GM12878 (cell line): ENCODE data around the gene KIFC3. TPM values are rescaled to one million over a fixed set of nuclear protein-coding genes. Genes with fewer than 3 reads are reported as not detected.
A peak's percentile ranks its signal among the peaks of the same experiment; 100 is the strongest.

Experiments used
- ATAC-seq: fragments of 200-7000 bp; cut with Tn5 transposase; 3 replicates; pipeline ENCODE4 v1.9.1; 2020; ENCODE audit warnings: mild to moderate bottlenecking, moderate library complexity
- BruUV-seq: library from RNA; stranded (reverse); fragments of 400-500 nt; replicated peaks from 2 replicates; lab custom pipeline; 2021; lab: Mats Ljungman, UMichigan
- CTCF ChIA-PET: fragments of 300-600 bp; sonication (Branson Sonifier 250); formaldehyde crosslinking; extraction: SDS; loops from one replicate; lab custom pipeline; 2021; ENCODE audit warnings: inconsistent platforms; lab: Yijun Ruan, JAX
- POLR2A ChIA-PET: fragments of 350-600 bp; formaldehyde crosslinking; extraction: SDS; loops from one replicate; lab custom pipeline; 2021; ENCODE audit warnings: inconsistent platforms; lab: Charles Lee
- RAD21 ChIA-PET: fragments of 300-600 bp; sonication (Branson Sonifier 250); formaldehyde crosslinking; loops from one replicate; lab custom pipeline; 2023; ENCODE audit warnings: antibody characterized with exemption; ENCODE audit not compliant: unreplicated experiment; lab: Charles Lee
- SMC1A ChIA-PET: fragments of 300-600 bp; sonication (Branson Sonifier 250); formaldehyde crosslinking; loops from one replicate; lab custom pipeline; 2023; ENCODE audit not compliant: unreplicated experiment, uncharacterized antibody; lab: Charles Lee
- DNase-seq: peaks from one replicate; pipeline ENCODE4 v3.0.0-alpha.2; 2011; ENCODE audit warnings: low read depth, low spot score
- FAIRE-seq: peaks from 3 replicates; lab custom pipeline; 2011; peaks lifted over from hg19 to GRCh38; lab: Jason Lieb, UNC
- H2AFZ ChIP-seq: 2 replicates; pipeline ENCODE4 v1.6.0; 2011; ENCODE audit warnings: low read depth, low read length, control low read depth; ENCODE audit not compliant: control insufficient read depth
- H3K27ac ChIP-seq: 2 replicates; pipeline ENCODE4 v1.5.1; 2011; ENCODE audit warnings: control low read depth; ENCODE audit not compliant: control insufficient read depth, insufficient read depth
- H3K27me3 ChIP-seq, 2 experiments: replicated peaks in 1 of 2; 2 replicates each; pipeline versions ENCODE4 v1.6.0 to v1.6.1; 2011; ENCODE audit warnings: low read length in 1 of 2; ENCODE audit not compliant: control insufficient read depth in 2 of 2, insufficient read depth in 2 of 2
- H3K36me3 ChIP-seq, 2 experiments: 2 replicates each; pipeline ENCODE4 v1.5.1; 2011; ENCODE audit warnings: low read length in 1 of 2; ENCODE audit not compliant: control insufficient read depth in 2 of 2, insufficient read depth in 2 of 2
- H3K4me1 ChIP-seq: 2 replicates; pipeline ENCODE4 v1.6.1; 2011; ENCODE audit warnings: mild to moderate bottlenecking, low read length, moderate library complexity, mixed read lengths; ENCODE audit not compliant: control insufficient read depth, insufficient read depth
- H3K4me2 ChIP-seq: 2 replicates; pipeline ENCODE4 v1.6.0; 2011; ENCODE audit warnings: control low read depth; ENCODE audit not compliant: control insufficient read depth, insufficient read depth
- H3K4me3 ChIP-seq: fragments of 200-600 bp; sonication (generic); 2 replicates; pipeline ENCODE4 v1.5.1; 2016
- H3K79me2 ChIP-seq: 2 replicates; pipeline ENCODE4 v1.6.0; 2011; ENCODE audit warnings: low read length; ENCODE audit not compliant: control insufficient read depth, insufficient read depth
- H3K9ac ChIP-seq: 2 replicates; pipeline ENCODE4 v1.8.0; 2011; ENCODE audit warnings: low read length, control low read depth, mixed read lengths; ENCODE audit not compliant: control insufficient read depth, insufficient read depth
- H3K9me3 ChIP-seq: replicated peaks from 3 replicates; pipeline ENCODE4 v1.5.1; 2011; ENCODE audit warnings: mild to moderate bottlenecking, low read length; ENCODE audit not compliant: control insufficient read depth, insufficient read depth
- H4K20me1 ChIP-seq: 2 replicates; pipeline ENCODE4 v1.6.0; 2011; ENCODE audit not compliant: control insufficient read depth, insufficient read depth
- CHD1 ChIP-seq: IDR thresholded peaks from 2 replicates; pipeline ENCODE4 v1.6.1; 2012; ENCODE audit warnings: low read depth, low read length, improper control_type of control experiment
- EGR1 ChIP-seq, 2 experiments: IDR thresholded peaks; 1 replicate in 1 of 2; 2 replicates in 1 of 2; pipeline ENCODE4 v1.6.1; 2011 to 2012; ENCODE audit warnings: low read depth in 2 of 2, low read length in 2 of 2, borderline replicate concordance in 1 of 2, mild to moderate bottlenecking in 1 of 2, moderate library complexity in 1 of 2
- ESRRA ChIP-seq: IDR thresholded peaks from 2 replicates; pipeline ENCODE4 v1.6.1; 2012; ENCODE audit warnings: mild to moderate bottlenecking, low read length, improper control_type of control experiment
- NKRF ChIP-seq: fragments of 450-650 bp; conservative IDR thresholded peaks from 2 replicates; pipeline ENCODE4 v1.6.1; 2017; ENCODE audit warnings: mild to moderate bottlenecking, moderate library complexity
- POLR2AphosphoS5 ChIP-seq: IDR thresholded peaks from 2 replicates; pipeline ENCODE4 v1.6.1; 2011; ENCODE audit warnings: mild to moderate bottlenecking, low read length, inconsistent platforms
- SMARCA5 ChIP-seq: fragments of 450-650 bp; IDR thresholded peaks from 2 replicates; pipeline ENCODE4 v1.6.1; 2017; ENCODE audit warnings: mild to moderate bottlenecking
- SUZ12 ChIP-seq: fragments of 200-600 bp; sonication (generic); IDR thresholded peaks from one replicate; pipeline ENCODE4 v1.6.1; 2018; ENCODE audit warnings: antibody characterized with exemption, mild to moderate bottlenecking; ENCODE audit not compliant: unreplicated experiment
- WGBS: methylation state at CpG from one replicate; pipeline ENCODE4 v1.1.6; 2016; ENCODE audit warnings: low lambda C conversion rate; ENCODE audit not compliant: insufficient replicate concordance, insufficient coverage; ENCODE audit errors: missing lambda C conversion rate; 5-methylcytosine and 5-hydroxymethylcytosine counted together
- in situ Hi-C: fragments of 300-500 bp; cut with MboI; formaldehyde crosslinking; loops from 9 replicates; pipeline ENCODE4 v1.14.3; 2018; ENCODE audit warnings: mixed read lengths
- intact Hi-C: fragments of 100-400 bp; cut with micrococcal nuclease; formaldehyde crosslinking; loops from one replicate; pipeline ENCODE4 v1.14.2; 2022; ENCODE audit not compliant: unreplicated experiment
- polyA plus RNA-seq, 11 experiments: library from polyadenylated mRNA; depleted of rRNA in 4 of 11; unstranded in 6 of 11; stranded (reverse) in 5 of 11; fragments of >200 nt; fragmentation: Nextera tagmentation in 4 of 11; fragmentation: Illumina TruSeq in 1 of 11; extraction: Ambion mirVana in 4 of 11; extraction: Trizol in 1 of 11; gene quantifications; 1 replicate in 1 of 11; 2 replicates in 10 of 11; pipeline versions ENCODE4 v1.2.1 to v1.2.3, GENCODE V29; 2011 to 2016; ENCODE audit warnings: inconsistent platforms in 2 of 11, missing spikeins in 2 of 11, low read depth in 1 of 11
- total RNA-seq, 4 experiments: library from RNA; depleted of rRNA in 3 of 4; stranded (reverse); fragments of >200 nt in 3 of 4; fragmentation: Illumina TruSeq in 1 of 4; extraction: Trizol in 1 of 4; gene quantifications; 2 replicates each; pipeline versions ENCODE4 v1.2.1 to v1.2.3, GENCODE V29; 2013 to 2021
- TF ChIP-seq, protein P1 (sequence below): fragments of 450-650 bp; IDR thresholded peaks from 2 replicates; pipeline ENCODE4 v1.6.1; 2018; ENCODE audit warnings: borderline replicate concordance, mild to moderate bottlenecking; ENCODE audit not compliant: partially characterized antibody

Gene KIFC3
- total and polyA plus RNA-seq, 10 of the 15 experiments (the other 5 are each of a cell fraction or from before 2014, with no cell fraction given) = 0.22 to 1.3 (median 0.26) TPM; not detected in 3

GRCh38 chr16:57801809-57802340 lies 416 bp downstream of the KIFC3 start:
- ATAC-seq (peak; percentile 12; the same call in 2 of the 3 replicates), DNase-seq (no peak), FAIRE-seq (no peak)
- TF ChIP-seq SMARCA5 (no peak), SUZ12 (peak; percentile 28), POLR2AphosphoS5 (no peak)
- no peak overlapping the region for H3K27ac ChIP-seq
- intact Hi-C loops = no loop called here
- in situ Hi-C loops = no loop called here
- WGBS = 3% methylated on average over 45 of the region's 45 CpGs
- RAD21 ChIA-PET = no interaction called here
- no peaks in the 10 kb centered on the region for H3K9me3 ChIP-seq
- no TSS peak for BruUV-seq
- H2AFZ ChIP-seq = no peak overlapping the region
- no peaks in the 10 kb centered on the region for H3K79me2 ChIP-seq
- H4K20me1 ChIP-seq = no peaks in the 10 kb centered on the region
- SMC1A ChIA-PET = no interaction called here
- H3K4me1 ChIP-seq = no peaks in the 10 kb centered on the region
- peak overlapping the region; percentile 59 for H3K4me2 ChIP-seq
- H3K27me3 ChIP-seq = peaks cover 9 to 11% of the 10 kb centered on the region in 2 experiments; a peak in 3 of 4 replicates
- POLR2A ChIA-PET = no interaction called here
- CTCF ChIA-PET = no interaction called here
- no peaks in the 10 kb centered on the region for H3K36me3 ChIP-seq
- no peak overlapping the region for H3K4me3 ChIP-seq
- H3K9ac ChIP-seq = no peak overlapping the region

- BruUV-seq = no TSS peak
- in situ Hi-C loops = no loop called here
- TF ChIP-seq, protein P1, sequence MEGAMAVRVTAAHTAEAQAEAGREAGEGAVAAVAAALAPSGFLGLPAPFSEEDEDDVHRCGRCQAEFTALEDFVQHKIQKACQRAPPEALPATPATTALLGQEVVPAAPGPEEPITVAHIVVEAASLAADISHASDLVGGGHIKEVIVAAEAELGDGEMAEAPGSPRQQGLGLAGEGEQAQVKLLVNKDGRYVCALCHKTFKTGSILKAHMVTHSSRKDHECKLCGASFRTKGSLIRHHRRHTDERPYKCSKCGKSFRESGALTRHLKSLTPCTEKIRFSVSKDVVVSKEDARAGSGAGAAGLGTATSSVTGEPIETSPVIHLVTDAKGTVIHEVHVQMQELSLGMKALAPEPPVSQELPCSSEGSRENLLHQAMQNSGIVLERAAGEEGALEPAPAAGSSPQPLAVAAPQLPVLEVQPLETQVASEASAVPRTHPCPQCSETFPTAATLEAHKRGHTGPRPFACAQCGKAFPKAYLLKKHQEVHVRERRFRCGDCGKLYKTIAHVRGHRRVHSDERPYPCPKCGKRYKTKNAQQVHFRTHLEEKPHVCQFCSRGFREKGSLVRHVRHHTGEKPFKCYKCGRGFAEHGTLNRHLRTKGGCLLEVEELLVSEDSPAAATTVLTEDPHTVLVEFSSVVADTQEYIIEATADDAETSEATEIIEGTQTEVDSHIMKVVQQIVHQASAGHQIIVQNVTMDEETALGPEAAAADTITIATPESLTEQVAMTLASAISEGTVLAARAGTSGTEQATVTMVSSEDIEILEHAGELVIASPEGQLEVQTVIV = no peak
- TF ChIP-seq EGR1 (IDR thresholded peaks at IDR 0.05; ENCODE audit: borderline replicate concordance in 1 of 2, low read depth in 2 of 2, low read length in 2 of 2) (no peak), NKRF (no peak), CHD1 (no peak), ESRRA (no peak)
Observed at GRCh38 chr16:57801098-57801808, 1.0 kb downstream of the KIFC3 start.

More at GRCh38 chr16:57801098-57801808, 1.0 kb downstream of the KIFC3 start:
- H3K27me3 ChIP-seq = peaks cover 9 to 11% of the 10 kb centered on the region in 2 experiments; a peak in 3 of 4 replicates
- POLR2A ChIA-PET = no interaction called here
- H4K20me1 ChIP-seq = no peaks in the 10 kb centered on the region
- no peaks in the 10 kb centered on the region for H3K36me3 ChIP-seq
- H3K4me2 ChIP-seq = no peak overlapping the region
- H3K27ac ChIP-seq = no peak overlapping the region
- CTCF ChIA-PET = no interaction called here
- H3K9me3 ChIP-seq = no peaks in the 10 kb centered on the region
- SMC1A ChIA-PET = interaction anchor here (0.6 kb wide), 1 partner anchor 9 kb away, joined by 3 read pairs; no protein-coding TSS in a partner anchor
- no peaks in the 10 kb centered on the region for H3K79me2 ChIP-seq
- no peak for ATAC-seq
- no peak for FAIRE-seq
- H3K9ac ChIP-seq = no peak overlapping the region
- DNase-seq = no peak
- RAD21 ChIA-PET = no interaction called here
- WGBS = 54% methylated on average over 5 of the region's 5 CpGs
- no peaks in the 10 kb centered on the region for H3K4me1 ChIP-seq
- intact Hi-C loops = no loop called here
- H2AFZ ChIP-seq = no peak overlapping the region
- no peak overlapping the region for H3K4me3 ChIP-seq
